Measurements from ENCODE around the gene PDE4B. TPM values are rescaled to one million over a fixed set of nuclear protein-coding genes. Genes with fewer than 3 reads are reported as not detected.

Gene PDE4B
- polyA plus RNA-seq, 1 donor from 2014 or later = 135 TPM

DNA sequence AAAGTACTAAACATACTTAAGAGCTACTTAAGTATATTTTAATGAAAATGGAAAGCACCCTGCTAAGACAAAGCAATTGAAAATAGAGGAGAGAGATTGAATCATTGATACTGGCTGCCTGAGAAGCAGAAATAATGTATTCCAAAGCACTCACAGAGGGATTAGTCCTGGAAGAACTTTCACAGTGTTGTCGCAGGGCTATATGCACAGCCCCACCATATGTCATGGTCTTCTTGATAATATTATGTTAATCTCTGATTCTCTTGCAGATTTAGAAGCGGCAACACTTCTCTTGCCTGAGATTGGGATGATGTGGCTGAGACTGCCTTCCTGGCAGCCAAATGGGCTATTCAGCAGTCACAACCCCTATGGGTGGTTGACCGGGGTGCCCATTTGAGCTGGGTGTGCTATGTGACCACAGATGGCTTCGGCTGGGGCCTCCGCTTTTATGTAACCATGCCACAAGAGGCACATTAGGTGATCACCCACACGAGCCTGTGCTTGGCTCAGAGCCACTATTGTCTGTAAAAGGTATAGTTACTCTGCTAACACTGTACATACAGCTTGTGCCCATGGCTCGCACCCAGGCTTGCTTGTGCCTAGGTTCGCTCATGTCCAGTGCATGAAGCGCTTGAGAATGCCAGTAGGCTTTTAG is 589.1 kb downstream of the PDE4B start:
- Histone ChIP-seq H3F3A (ENCODE audit: insufficient read depth, low read length, poor library complexity, severe bottlenecking) (no peaks in the 10 kb centered on the region), H3K27me3 (ENCODE audit: insufficient read depth, low read depth, low read length) (no peaks in the 10 kb centered on the region), H3K9ac (ENCODE audit: low read length) (no peak overlapping the region), H3K27ac (ENCODE audit: low read length) (no peak overlapping the region), H3K9me3 (ENCODE audit: low read length) (peaks cover 8% of the 10 kb centered on the region), H3K4me3 (ENCODE audit: low read length) (no peak overlapping the region), H3K9me2 (ENCODE audit: insufficient read depth, low read length) (no peaks in the 10 kb centered on the region), H3K4me2 (ENCODE audit: low read length) (no peak overlapping the region), H3K79me2 (replicated peaks; ENCODE audit: insufficient read depth, low read length) (no peaks in the 10 kb centered on the region), H4K20me1 (ENCODE audit: insufficient read depth) (no peaks in the 10 kb centered on the region), H3K36me3 (ENCODE audit: insufficient read depth, low read length) (no peaks in the 10 kb centered on the region), H2AFZ (ENCODE audit: low read depth, low read length) (no peak overlapping the region)
- TF ChIP-seq SMC3 (conservative IDR thresholded peaks at IDR 0.05; ENCODE audit: poor library complexity) (no peak), EZH2 (IDR thresholded peaks at IDR 0.05; ENCODE audit: borderline replicate concordance, insufficient read depth, low read length, poor library complexity, severe bottlenecking) (no peak), EP300 (conservative IDR thresholded peaks at IDR 0.05; ENCODE audit: poor library complexity, severe bottlenecking) (no peak), MXI1 (conservative IDR thresholded peaks at IDR 0.05; ENCODE audit: poor library complexity, severe bottlenecking) (no peak), RAD21 (conservative IDR thresholded peaks at IDR 0.05) (no peak), POLR2AphosphoS5 (IDR thresholded peaks at IDR 0.05) (no peak), TAF1 (IDR thresholded peaks at IDR 0.05; ENCODE audit: low read depth) (no peak)
- TF ChIP-seq, protein P1, sequence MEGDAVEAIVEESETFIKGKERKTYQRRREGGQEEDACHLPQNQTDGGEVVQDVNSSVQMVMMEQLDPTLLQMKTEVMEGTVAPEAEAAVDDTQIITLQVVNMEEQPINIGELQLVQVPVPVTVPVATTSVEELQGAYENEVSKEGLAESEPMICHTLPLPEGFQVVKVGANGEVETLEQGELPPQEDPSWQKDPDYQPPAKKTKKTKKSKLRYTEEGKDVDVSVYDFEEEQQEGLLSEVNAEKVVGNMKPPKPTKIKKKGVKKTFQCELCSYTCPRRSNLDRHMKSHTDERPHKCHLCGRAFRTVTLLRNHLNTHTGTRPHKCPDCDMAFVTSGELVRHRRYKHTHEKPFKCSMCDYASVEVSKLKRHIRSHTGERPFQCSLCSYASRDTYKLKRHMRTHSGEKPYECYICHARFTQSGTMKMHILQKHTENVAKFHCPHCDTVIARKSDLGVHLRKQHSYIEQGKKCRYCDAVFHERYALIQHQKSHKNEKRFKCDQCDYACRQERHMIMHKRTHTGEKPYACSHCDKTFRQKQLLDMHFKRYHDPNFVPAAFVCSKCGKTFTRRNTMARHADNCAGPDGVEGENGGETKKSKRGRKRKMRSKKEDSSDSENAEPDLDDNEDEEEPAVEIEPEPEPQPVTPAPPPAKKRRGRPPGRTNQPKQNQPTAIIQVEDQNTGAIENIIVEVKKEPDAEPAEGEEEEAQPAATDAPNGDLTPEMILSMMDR (IDR thresholded peaks at IDR 0.05; ENCODE audit: poor library complexity, severe bottlenecking) = no peak
- TF ChIP-seq, protein P2, sequence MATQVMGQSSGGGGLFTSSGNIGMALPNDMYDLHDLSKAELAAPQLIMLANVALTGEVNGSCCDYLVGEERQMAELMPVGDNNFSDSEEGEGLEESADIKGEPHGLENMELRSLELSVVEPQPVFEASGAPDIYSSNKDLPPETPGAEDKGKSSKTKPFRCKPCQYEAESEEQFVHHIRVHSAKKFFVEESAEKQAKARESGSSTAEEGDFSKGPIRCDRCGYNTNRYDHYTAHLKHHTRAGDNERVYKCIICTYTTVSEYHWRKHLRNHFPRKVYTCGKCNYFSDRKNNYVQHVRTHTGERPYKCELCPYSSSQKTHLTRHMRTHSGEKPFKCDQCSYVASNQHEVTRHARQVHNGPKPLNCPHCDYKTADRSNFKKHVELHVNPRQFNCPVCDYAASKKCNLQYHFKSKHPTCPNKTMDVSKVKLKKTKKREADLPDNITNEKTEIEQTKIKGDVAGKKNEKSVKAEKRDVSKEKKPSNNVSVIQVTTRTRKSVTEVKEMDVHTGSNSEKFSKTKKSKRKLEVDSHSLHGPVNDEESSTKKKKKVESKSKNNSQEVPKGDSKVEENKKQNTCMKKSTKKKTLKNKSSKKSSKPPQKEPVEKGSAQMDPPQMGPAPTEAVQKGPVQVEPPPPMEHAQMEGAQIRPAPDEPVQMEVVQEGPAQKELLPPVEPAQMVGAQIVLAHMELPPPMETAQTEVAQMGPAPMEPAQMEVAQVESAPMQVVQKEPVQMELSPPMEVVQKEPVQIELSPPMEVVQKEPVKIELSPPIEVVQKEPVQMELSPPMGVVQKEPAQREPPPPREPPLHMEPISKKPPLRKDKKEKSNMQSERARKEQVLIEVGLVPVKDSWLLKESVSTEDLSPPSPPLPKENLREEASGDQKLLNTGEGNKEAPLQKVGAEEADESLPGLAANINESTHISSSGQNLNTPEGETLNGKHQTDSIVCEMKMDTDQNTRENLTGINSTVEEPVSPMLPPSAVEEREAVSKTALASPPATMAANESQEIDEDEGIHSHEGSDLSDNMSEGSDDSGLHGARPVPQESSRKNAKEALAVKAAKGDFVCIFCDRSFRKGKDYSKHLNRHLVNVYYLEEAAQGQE (IDR thresholded peaks at IDR 0.05; ENCODE audit: borderline replicate concordance) = no peak

DNA sequence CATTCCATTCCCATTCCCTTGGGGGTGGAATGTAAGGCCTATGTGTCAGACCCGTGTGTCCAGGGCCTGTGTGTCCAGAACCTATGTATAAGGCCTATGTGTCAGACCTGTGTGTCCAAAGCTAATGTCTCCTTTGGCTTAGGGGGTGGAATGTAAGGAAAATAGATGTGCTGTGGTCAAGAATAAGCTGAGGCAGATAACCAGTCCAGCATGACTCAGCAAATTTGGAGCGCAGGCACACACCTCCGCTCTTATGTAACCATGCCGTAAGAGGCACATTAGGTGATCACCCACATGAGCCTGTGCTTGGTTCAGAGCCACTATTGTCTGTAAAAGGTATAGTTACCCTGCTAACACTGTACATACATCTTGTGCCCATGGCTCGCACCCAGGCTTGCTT is 590.5 kb downstream of the PDE4B start:
- no peaks in the 10 kb centered on the region for H3K9me2 ChIP-seq (ENCODE audit: insufficient read depth, low read length)
- no peaks in the 10 kb centered on the region for H3F3A ChIP-seq (ENCODE audit: insufficient read depth, low read length, poor library complexity, severe bottlenecking)
- no peaks in the 10 kb centered on the region for H4K20me1 ChIP-seq (ENCODE audit: insufficient read depth)
- H3K27ac ChIP-seq (ENCODE audit: low read length) = no peak overlapping the region
- no peak overlapping the region for H3K4me3 ChIP-seq (ENCODE audit: low read length)
- no peak overlapping the region for H2AFZ ChIP-seq (ENCODE audit: low read depth, low read length)
- TF ChIP-seq EZH2 (IDR thresholded peaks at IDR 0.05; ENCODE audit: borderline replicate concordance, insufficient read depth, low read length, poor library complexity, severe bottlenecking) (no peak), POLR2AphosphoS5 (IDR thresholded peaks at IDR 0.05) (no peak), RAD21 (conservative IDR thresholded peaks at IDR 0.05) (no peak), EP300 (conservative IDR thresholded peaks at IDR 0.05; ENCODE audit: poor library complexity, severe bottlenecking) (no peak), MXI1 (conservative IDR thresholded peaks at IDR 0.05; ENCODE audit: poor library complexity, severe bottlenecking) (no peak), SMC3 (conservative IDR thresholded peaks at IDR 0.05; ENCODE audit: poor library complexity) (no peak), TAF1 (IDR thresholded peaks at IDR 0.05; ENCODE audit: low read depth) (no peak)
- TF ChIP-seq, protein P2 (IDR thresholded peaks at IDR 0.05; ENCODE audit: borderline replicate concordance) = no peak
- TF ChIP-seq, protein P1 (IDR thresholded peaks at IDR 0.05; ENCODE audit: poor library complexity, severe bottlenecking) = no peak
- H3K36me3 ChIP-seq (ENCODE audit: insufficient read depth, low read length) = no peaks in the 10 kb centered on the region
- H3K9ac ChIP-seq (ENCODE audit: low read length) = no peak overlapping the region
- no peaks in the 10 kb centered on the region for H3K79me2 ChIP-seq (replicated peaks; ENCODE audit: insufficient read depth, low read length)
- H3K4me2 ChIP-seq (ENCODE audit: low read length) = no peak overlapping the region
- no peaks in the 10 kb centered on the region for H3K27me3 ChIP-seq (ENCODE audit: insufficient read depth, low read depth, low read length)
- H3K9me3 ChIP-seq (ENCODE audit: low read length) = peaks cover 8% of the 10 kb centered on the region

Data from neural cell (in vitro differentiated cells).